Aorta (tissue), 5 donors: ENCODE data around the gene EEF1E1. TPM values are rescaled to one million over a fixed set of nuclear protein-coding genes. Genes with fewer than 3 reads are reported as not detected.
"Not testable (repeated sequence)": the region's sequence is repeated elsewhere in the genome, so short reads cannot be mapped to it uniquely, and the experiment has no call there.

ENCODE experiments used
- ATAC-seq: fragments of 200-7000 bp; cut with Tn5 transposase; one replicate; pipeline ENCODE4 v1.9.1; 2022; ENCODE audit warnings: moderate library complexity; ENCODE audit not compliant: low FRiP score
- DNase-seq, 2 donors: peaks; one replicate each; pipeline ENCODE4 v3.0.0-alpha.2; 2020
- H3K27ac ChIP-seq, 2 donors: one replicate each; pipeline ENCODE4 v1.5.1; 2013; ENCODE audit warnings: low read length in 2 of 2, mild to moderate bottlenecking in 2 of 2, moderate library complexity in 2 of 2, control low read depth in 1 of 2, inconsistent platforms in 1 of 2, low read depth in 1 of 2
- H3K27me3 ChIP-seq, 2 donors: one replicate each; pipeline ENCODE4 v1.6.1; 2013; ENCODE audit warnings: control low read depth in 1 of 2, low read length in 1 of 2, mild to moderate bottlenecking in 1 of 2, moderate library complexity in 1 of 2; ENCODE audit not compliant: insufficient read depth in 2 of 2, control insufficient read depth in 1 of 2
- H3K36me3 ChIP-seq, 2 donors: one replicate each; pipeline ENCODE4 v1.6.1; 2013; ENCODE audit warnings: control low read depth in 1 of 2, low read length in 1 of 2, mild to moderate bottlenecking in 1 of 2; ENCODE audit not compliant: insufficient read depth in 2 of 2, control insufficient read depth in 1 of 2
- H3K4me1 ChIP-seq, 2 donors: one replicate each; pipeline ENCODE4 v1.6.1; 2013; ENCODE audit warnings: low read length in 2 of 2, control low read depth in 1 of 2, mild to moderate bottlenecking in 1 of 2, moderate library complexity in 1 of 2; ENCODE audit not compliant: insufficient read depth in 2 of 2, control insufficient read depth in 1 of 2
- H3K4me3 ChIP-seq, 2 donors: one replicate each; pipeline ENCODE4 v1.5.1; 2013; ENCODE audit warnings: low read length in 2 of 2, control low read depth in 1 of 2, mild to moderate bottlenecking in 1 of 2
- H3K9me3 ChIP-seq: one replicate; pipeline ENCODE4 v1.6.1; 2013; ENCODE audit warnings: mild to moderate bottlenecking, low read length; ENCODE audit not compliant: control insufficient read depth
- WGBS, 2 donors: extraction: QIAGEN DNeasy Blood & Tissue Kit; methylation state at CpG; one replicate each; pipeline ENCODE4 v1.1.7; 2013; 5-methylcytosine and 5-hydroxymethylcytosine counted together
- intact Hi-C, 2 donors: fragments of 100-400 bp; cut with DNase I; formaldehyde crosslinking; loops; one replicate each; pipeline versions ENCODE4 v1.14.2 to v1.15.0; 2022
- polyA plus RNA-seq, 2 donors: library from polyadenylated mRNA; stranded (reverse); fragments of 200-250 nt; gene quantifications; one replicate each; pipeline ENCODE4 v1.2.3, GENCODE V29; 2013
- total RNA-seq, 2 donors: library from RNA; stranded (reverse); fragmentation: NEBNext Ultra II Directional; extraction: Animal tissue kit (Norgen Biotek cat#: 25700); gene quantifications; one replicate each; pipeline ENCODE4 v1.2.1, GENCODE V29; 2021
- donor health status: healthy with polysubstance abuse.
- donor health status: Bipolar disorder and iron deficiency.
- donor health status: DM: no; HTN: no; CAD: no.
- donor health status: DM: no; HTN: no; CAD: no.
- donor health status: DM: yes; HTN: yes; CAD: no.

EEF1E1 gene
- total and polyA plus RNA-seq, 4 donors: 17.1 to 39.3 (median 20.6) TPM

GRCh38 chr6:8045769-8046168 is 56.6 kb downstream of the EEF1E1 start:
- H3K27me3 ChIP-seq: not testable (repeated sequence)

DNA sequence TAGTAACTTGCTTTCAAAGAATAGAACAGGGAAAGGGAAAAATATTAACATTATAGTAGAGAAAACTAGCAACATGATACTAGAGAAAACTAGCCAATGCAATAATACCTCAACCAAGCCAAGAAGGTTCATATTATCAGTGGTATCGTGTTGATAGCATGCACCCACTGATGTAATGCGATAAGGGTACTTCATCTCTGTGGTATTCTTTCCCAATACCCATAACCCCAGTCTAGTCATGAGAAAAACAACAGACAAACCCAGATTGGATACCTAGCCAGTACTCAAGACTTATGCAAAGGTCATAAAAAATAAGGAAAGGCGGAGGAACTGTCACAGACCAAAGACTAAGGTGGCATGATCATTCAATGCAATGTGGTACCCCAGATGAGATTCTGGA is 59.1 kb downstream of the EEF1E1 start:
- intact Hi-C loops: no loop called here
- H3K36me3 ChIP-seq: peaks cover 0 to 4% of the 10 kb centered on the region in 2 donors
- H3K27ac ChIP-seq: no peak overlapping the region
- no peaks in the 10 kb centered on the region for H3K9me3 ChIP-seq
- no peak for DNase-seq
- no peaks in the 10 kb centered on the region for H3K27me3 ChIP-seq
- no peak for ATAC-seq
- WGBS, 2 donors: 56 to 58% methylated on average over 3 of the region's 3 CpGs
- H3K4me1 ChIP-seq: no peaks in the 10 kb centered on the region
- H3K4me3 ChIP-seq: no peak overlapping the region

More at GRCh38 chr6:8045769-8046168, 56.6 kb downstream of the EEF1E1 start:
- intact Hi-C loops, ATAC-seq, H3K36me3 ChIP-seq, H3K27ac ChIP-seq, H3K9me3 ChIP-seq, DNase-seq, H3K4me3 ChIP-seq, H3K4me1 ChIP-seq: not testable (repeated sequence)
- 95 to 96% methylated on average over 4 of the region's 4 CpGs for WGBS, 2 donors

- Histone ChIP-seq H3K9me3 (no peaks in the 10 kb centered on the region), H3K27me3 (no peaks in the 10 kb centered on the region), H3K4me1 (no peaks in the 10 kb centered on the region), H3K4me3 (no peak overlapping the region), H3K36me3 (peaks cover 0 to 4% of the 10 kb centered on the region in 2 donors), H3K27ac (no peak overlapping the region)
- intact Hi-C loops: no loop called here
- no peak for ATAC-seq
- no peak for DNase-seq
- 69 to 71% methylated on average over 9 of the region's 9 CpGs for WGBS, 2 donors
Measured at GRCh38 chr6:8041913-8042583, 60.3 kb downstream of the EEF1E1 start.

DNA sequence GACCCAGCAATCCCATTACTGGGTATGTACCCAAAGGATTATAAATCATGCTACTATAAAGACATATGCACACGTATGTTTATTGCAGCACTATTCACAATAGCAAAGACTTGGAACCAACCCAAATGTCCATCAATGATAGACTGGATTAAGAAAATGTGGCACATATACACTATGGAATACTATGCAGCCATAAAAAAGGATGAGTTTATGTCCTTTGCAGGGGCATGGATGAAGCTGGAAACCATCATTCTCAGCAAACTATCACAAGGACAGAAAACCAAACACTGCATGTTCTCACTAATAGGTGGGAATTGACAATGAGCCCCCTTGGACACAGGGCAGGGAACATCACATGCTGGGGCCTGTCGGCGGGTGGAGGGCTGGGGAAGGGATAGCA is 68.2 kb downstream of the EEF1E1 start:
- intact Hi-C loops, H3K4me1 ChIP-seq, H3K27me3 ChIP-seq, H3K27ac ChIP-seq, H3K9me3 ChIP-seq, H3K36me3 ChIP-seq, ATAC-seq, H3K4me3 ChIP-seq, DNase-seq: not testable (repeated sequence)
- WGBS, 2 donors: 91 to 97% methylated on average over 3 of the region's 3 CpGs

DNA sequence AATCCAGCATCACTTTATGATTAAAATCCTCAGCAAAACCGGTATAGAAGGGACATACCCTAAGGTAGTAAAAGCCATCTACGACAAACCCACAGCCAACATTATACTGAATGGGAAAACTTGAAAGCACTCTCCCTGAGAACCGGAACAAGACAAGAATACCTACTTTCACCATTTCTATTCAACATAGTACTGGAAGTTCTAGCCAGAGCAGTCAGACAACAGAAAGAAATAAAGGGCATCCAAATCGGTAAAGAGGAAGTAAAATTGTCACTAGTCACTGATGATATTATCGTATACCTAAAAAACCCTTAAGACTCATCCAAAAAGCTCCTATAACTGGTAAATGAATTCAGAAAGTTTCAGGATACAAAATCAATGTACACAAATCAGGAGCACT is 71.4 kb downstream of the EEF1E1 start:
- H3K27ac ChIP-seq: no peak overlapping the region
- ATAC-seq (no peak), DNase-seq (no peak)
- intact Hi-C loops: no loop called here
- WGBS, 2 donors: 95 to 96% methylated on average over 5 of the region's 5 CpGs
- no peak overlapping the region for H3K4me3 ChIP-seq
- no peaks in the 10 kb centered on the region for H3K27me3 ChIP-seq
- H3K9me3 ChIP-seq: no peaks in the 10 kb centered on the region
- H3K4me1 ChIP-seq: no peaks in the 10 kb centered on the region
- no peaks in the 10 kb centered on the region for H3K36me3 ChIP-seq

Other genes with a start within 250 kb of the EEF1E1 start
- 10 to 100 TPM; 94.7 to 96.7 TPM for gene TXNDC5, start 191.8 kb downstream of the EEF1E1 start, total RNA-seq
- 10 to 100 TPM; 62.5 to 94.0 TPM for gene TXNDC5, start 191.8 kb downstream of the EEF1E1 start, polyA plus RNA-seq
- gene BLOC1S5, start 38.2 kb downstream of the EEF1E1 start, total RNA-seq: 10 to 100 TPM; 11.6 to 24.0 TPM
- gene BLOC1S5, start 38.2 kb downstream of the EEF1E1 start, polyA plus RNA-seq: 1 to 10 TPM; 7.6 to 7.8 TPM